ENCODE data around the gene XK.
"Not testable (repeated sequence)": the region's sequence is repeated elsewhere in the genome, so short reads cannot be mapped to it uniquely, and the experiment has no call there.

XK gene, protein sequence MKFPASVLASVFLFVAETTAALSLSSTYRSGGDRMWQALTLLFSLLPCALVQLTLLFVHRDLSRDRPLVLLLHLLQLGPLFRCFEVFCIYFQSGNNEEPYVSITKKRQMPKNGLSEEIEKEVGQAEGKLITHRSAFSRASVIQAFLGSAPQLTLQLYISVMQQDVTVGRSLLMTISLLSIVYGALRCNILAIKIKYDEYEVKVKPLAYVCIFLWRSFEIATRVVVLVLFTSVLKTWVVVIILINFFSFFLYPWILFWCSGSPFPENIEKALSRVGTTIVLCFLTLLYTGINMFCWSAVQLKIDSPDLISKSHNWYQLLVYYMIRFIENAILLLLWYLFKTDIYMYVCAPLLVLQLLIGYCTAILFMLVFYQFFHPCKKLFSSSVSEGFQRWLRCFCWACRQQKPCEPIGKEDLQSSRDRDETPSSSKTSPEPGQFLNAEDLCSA

DNA sequence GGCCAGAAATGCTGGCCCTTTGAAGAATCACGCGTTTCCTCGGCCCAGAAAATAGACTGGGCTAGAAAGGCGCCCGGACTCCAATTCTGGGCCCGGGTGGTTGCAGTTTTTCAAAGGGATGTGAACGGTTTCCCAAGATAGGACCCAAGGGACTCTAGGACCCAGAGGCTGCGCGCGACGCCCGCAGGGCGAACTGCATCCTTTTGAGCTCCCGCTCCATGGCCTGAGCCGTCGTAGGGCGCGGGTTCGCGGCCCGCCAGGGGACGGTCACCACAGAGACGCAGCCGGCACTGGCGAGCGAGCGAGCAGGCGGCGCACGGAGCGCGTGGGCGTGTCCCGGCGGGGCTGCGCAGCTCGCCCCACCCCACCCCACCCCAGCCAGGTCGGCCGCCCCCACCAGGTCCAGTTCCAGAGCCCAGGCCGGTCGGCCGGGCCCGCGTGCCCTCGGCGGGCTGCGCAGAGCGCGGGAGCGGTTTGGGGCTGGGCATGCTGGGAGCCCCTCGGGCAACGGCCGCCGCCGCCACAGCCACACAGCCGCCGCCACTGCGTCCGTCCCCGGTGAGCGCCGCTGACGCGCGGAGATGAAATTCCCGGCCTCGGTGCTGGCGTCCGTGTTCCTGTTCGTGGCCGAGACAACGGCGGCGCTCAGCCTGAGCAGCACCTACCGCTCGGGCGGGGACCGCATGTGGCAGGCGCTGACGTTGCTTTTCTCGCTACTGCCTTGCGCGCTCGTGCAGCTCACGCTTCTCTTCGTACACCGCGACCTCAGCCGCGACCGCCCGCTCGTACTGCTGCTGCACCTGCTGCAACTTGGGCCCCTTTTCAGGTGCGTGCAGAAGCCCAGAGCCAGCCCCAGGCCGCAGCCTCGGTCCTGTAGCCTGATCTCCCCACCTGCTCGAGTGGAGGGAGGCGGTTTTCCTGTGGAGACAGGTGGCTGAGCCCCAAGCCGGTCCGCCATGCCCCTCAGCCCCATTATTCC is at the start of gene XK:
Gene XK, plus strand, starts transcription at position 411 of the 979 bp plus-strand sequence. Its CDS starts 171 bp downstream, at position 582.
- peak; percentile 69 for FAIRE-seq
- DNase-seq (ENCODE audit: insufficient read length, low spot score), result peak; percentile 5

DNA sequence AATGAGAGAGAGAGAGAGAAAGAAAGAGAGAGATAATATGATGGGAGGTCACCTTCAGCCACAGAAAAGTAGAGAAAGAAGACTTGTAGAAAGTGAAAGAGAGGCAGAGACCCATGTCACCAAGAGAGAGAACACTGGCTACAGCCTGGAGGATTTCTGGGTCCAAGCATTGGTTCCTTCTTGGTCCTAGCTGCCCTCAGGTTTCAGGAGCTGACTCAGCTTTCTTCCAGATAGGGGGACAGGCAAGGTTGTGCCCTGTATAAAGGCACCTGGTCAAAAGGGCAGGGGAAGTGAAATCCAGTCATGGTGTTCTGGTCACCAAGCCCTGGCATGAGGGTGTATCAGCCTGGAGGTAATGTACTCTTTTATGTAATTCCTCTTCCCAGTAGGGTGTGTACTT is 47.5 kb upstream of the XK start:
- FAIRE-seq, result no peak
- no peak for DNase-seq (ENCODE audit: insufficient read length, low spot score)

GRCh38 chrX:37640142-37640541 is 45.4 kb upstream of the XK start:
- DNase-seq (ENCODE audit: insufficient read length, low spot score), result no peak
- FAIRE-seq, result no peak

DNA sequence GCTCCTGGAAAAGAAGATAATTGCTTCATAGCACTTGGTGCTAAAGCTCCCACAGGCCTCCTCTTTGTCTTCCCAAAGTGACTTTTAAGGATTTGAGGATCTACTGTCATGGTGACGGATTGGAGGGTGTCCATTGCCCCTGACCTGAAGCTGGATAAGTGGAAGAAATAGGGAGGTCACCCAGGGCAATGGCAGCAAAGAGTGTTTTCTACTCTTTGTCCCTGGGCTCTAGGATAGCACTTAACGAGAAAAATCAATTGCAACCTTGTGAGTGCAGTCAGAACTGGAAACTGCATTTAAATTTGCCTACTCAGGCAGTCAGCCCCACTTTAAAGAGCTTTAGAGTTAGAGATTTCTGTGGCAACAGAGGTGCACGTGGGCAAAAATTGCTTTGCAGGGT is 43.7 kb upstream of the XK start:
- FAIRE-seq, result no peak
- no peak for DNase-seq (ENCODE audit: insufficient read length, low spot score)

GRCh38 chrX:37644381-37645305 is 40.9 kb upstream of the XK start:
- no peak for FAIRE-seq
- no peak for DNase-seq (ENCODE audit: insufficient read length, low spot score)

GRCh38 chrX:37646254-37646653 is 39.3 kb upstream of the XK start:
- DNase-seq (ENCODE audit: insufficient read length, low spot score) (no peak), FAIRE-seq (no peak)

- not testable (repeated sequence) for FAIRE-seq; DNase-seq (ENCODE audit: insufficient read length, low spot score)
Measured at GRCh38 chrX:37650879-37651278, 34.7 kb upstream of the XK start.

DNA sequence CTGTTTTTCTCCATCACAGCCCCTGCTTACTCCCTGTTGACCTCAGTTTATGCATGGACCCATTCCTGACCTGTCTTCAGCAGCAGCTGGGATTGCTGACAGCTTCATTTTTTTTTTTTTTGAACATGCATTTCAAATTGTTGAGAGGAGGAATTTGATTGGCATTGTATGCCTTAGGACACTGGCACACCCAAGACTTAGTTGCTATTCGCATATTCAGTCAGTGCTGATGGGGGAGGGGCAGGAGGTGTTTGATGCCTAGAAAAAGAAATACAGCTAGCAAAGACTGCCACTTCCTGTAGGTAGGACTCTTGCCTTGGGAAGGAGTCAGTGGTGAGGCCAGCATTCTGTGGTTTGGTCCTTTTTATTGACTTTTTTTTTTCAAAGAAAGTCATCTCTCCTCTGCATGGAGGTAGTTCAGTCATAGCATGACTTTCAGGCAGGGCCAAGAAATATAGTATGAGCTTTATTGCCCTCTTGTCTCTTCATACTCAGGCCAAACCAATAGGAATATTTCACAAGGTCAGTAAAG is 33.6 kb upstream of the XK start:
- no peak for FAIRE-seq
- DNase-seq (ENCODE audit: insufficient read length, low spot score), result no peak

GRCh38 chrX:37652589-37653231 is 32.9 kb upstream of the XK start:
- FAIRE-seq (no peak), DNase-seq (ENCODE audit: insufficient read length, low spot score) (no peak)

DNA sequence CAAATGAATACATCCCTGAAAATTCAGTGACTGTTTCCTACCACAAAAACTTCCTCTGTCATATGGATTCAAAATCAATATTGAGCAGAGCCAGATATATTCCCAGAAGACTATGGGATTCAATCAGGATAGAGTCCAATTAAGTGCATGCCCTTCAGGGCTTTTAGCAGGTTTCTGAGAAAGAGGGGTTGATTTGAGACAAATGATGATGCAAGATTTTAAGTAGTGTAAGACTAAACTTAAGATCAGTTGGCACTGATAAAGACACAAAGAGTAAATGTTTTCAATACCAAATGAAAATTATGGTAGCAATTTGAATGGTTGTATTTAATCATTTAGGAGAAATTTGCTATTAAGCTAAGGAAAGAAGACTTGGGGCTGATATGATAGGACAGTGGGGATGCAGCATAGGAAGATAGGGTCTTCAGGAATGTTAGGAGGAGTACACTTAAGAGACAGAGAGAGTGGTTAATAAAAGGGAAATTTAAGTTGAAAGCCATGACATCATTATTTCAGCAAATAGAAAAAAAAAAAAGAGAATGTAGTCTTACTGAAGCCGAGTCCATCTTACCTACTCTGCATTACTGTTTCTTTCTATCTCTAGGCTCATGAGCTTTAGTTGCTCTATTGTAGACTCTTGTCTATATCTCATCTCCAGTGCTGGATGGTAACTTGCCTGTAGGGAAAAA is 32.0 kb upstream of the XK start:
- FAIRE-seq (no peak), DNase-seq (ENCODE audit: insufficient read length, low spot score) (no peak)

DNA sequence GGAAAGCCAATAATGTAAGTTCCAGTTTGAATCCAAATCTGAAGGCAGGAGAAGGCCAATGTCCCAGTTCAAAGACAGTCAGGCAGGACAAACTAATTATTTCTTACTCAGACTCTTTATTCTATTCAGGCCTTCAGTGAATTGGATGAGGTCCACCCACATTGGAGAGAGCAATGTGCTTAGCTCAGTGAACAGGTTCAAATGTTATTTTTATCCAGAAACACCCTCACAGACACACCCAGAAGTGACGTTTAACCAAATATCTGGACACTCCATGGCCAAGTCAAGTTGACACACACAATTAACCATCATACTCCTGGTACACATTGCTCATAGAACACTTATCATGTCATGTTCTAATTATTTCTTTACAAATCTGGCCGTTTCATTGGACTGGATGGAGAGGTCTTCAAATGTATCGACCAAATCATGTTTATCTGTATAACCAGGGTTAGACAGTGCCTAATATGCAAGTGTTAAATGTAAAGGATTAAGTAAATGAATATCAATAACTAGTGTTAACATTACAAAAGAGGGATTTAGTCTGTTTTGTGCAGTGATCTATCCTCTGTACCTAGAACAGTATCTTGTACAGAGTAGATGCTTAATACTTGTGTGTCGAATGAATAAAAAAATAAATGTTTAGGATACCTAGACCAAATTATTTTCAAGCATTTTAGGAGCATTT is 27.1 kb upstream of the XK start:
- FAIRE-seq (no peak), DNase-seq (ENCODE audit: insufficient read length, low spot score) (no peak)

DNA sequence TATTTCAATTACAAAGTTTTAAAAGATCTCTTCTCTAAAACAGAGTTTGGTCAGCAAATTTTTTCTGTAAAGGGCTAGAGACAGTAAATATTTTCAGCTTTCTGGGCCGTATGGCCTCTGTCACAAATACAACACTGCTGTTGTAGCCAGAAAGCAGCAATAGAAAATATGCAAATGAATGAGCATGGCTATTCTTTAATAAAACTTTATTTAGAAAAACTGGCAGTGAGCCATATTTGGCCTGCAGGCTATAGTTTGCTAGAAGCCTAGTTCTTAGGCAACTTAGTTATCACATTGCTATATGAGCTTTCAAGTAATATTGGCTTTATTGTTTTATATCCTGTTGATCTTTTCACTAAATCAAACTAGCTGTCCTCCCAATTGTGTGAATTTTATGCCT is 26.5 kb upstream of the XK start:
- no peak for DNase-seq (ENCODE audit: insufficient read length, low spot score)
- no peak for FAIRE-seq

GRCh38 chrX:37662181-37662580 is 23.4 kb upstream of the XK start:
- DNase-seq (ENCODE audit: insufficient read length, low spot score) (no peak), FAIRE-seq (no peak)

DNA sequence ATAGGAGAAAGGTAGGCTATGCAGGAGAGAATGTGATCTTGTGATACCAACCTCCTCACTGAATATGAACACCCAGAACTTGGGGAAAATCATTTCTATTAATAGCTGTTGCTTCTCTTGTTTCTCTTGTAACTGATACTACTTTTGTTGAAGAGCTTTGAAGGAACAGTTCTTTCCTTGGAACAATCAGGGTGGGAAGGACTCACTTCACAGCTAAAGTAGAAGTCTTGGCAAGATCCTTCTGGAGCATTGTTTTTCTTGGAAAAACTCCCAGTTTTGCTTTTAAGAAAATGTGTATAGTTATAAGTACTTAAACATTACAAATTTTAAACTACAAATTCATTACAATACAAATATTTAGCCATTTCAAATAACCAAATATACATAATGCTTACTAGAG is 19.1 kb upstream of the XK start:
- DNase-seq (ENCODE audit: insufficient read length, low spot score) (no peak), FAIRE-seq (no peak)

- DNase-seq (ENCODE audit: insufficient read length, low spot score) (no peak), FAIRE-seq (no peak)
Measured at GRCh38 chrX:37667141-37667540, 18.4 kb upstream of the XK start.

DNA sequence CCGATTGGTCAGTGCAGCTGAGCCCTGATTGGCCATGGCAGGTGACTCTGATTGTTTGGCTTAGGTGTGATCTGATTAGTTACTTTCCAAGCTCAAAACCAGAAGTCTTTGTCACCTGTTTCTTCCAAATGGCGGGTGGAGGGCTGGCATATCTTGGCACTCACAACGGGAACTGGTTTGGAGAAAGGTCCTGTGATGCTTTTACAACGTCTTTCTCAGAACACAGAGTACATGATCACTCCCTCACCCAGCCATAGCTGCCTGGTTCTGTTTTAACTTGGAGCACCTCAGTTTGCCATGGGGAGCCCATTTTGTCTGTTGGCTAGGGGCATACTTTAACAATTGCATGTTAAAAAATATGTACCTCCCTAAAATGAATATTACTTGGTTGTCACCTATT is 13.0 kb upstream of the XK start:
- FAIRE-seq (no peak), DNase-seq (ENCODE audit: insufficient read length, low spot score) (no peak)

GRCh38 chrX:37676811-37677210 is 8.8 kb upstream of the XK start:
- no peak for FAIRE-seq
- DNase-seq (ENCODE audit: insufficient read length, low spot score), result no peak

DNA sequence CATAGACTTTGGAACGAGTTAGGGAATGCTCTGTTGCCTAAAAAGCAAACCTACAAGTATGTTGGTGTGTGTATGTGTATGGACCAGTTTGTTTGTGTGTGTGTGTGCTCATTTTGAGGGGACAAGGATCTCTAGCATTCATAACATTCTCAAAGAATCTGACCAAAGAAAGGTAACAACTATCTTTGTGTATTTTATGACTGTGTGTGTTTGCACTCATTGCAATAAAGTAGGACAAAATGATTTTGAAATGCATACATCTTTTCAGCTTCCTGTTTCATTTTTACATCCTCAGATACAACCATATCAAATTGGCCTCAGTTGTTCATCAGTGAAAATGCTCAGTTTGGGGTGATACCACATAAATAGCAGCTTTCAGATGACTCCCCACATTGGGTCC is 8.3 kb upstream of the XK start:
- DNase-seq (ENCODE audit: insufficient read length, low spot score), result no peak
- no peak for FAIRE-seq

GRCh38 chrX:37677765-37678164 is 7.8 kb upstream of the XK start:
- FAIRE-seq, result no peak
- DNase-seq (ENCODE audit: insufficient read length, low spot score), result no peak

All from HTR-8/SVneo (cell line).